ENCODE measurements around the gene MRC1. TPM values are rescaled to one million over a fixed set of nuclear protein-coding genes. Genes with fewer than 3 reads are reported as not detected.

Gene MRC1
- polyA plus RNA-seq, 1 experiment: not detected

GRCh38 chr10:17768957-17769356, 40.2 kb upstream of the MRC1 start:
- POLR2A ChIA-PET: no interaction called here
- CTCF ChIA-PET: no interaction called here
- Histone ChIP-seq H3K27me3 (ENCODE audit: control insufficient read depth, insufficient read depth, low read length) (no peaks in the 10 kb centered on the region), H3K36me3 (ENCODE audit: control insufficient read depth, insufficient read depth, low read length) (no peaks in the 10 kb centered on the region), H3K4me3 (ENCODE audit: low read depth, low read length) (no peak overlapping the region)
- no peak for TF ChIP-seq CTCF (IDR thresholded peaks at IDR 0.05; ENCODE audit: insufficient read depth, low read depth, low read length)
- DNase-seq (ENCODE audit: low read depth): no peak

DNA sequence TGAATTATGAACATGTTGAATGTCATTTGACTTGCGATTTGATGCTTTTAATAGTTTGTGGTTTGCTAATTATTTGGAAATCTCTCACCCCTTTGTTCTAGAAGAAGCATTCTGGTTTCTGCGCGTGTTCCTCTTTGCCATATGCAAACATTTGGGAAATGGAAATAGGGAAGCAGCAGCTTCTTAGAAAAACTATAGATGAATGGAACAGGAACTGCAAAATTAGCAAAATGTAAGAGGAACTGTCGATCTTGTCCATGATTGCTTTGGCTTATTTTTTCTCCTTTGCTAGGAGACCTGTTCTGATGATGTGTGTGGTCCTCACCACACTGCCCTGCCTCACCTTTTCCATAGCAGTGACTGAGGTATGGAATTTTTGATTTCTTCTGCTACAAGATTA, 38.1 kb upstream of the MRC1 start:
- H3K27me3 ChIP-seq (ENCODE audit: control insufficient read depth, insufficient read depth, low read length): no peaks in the 10 kb centered on the region
- TF ChIP-seq CTCF (IDR thresholded peaks at IDR 0.05; ENCODE audit: insufficient read depth, low read depth, low read length): no peak
- no peak overlapping the region for H3K4me3 ChIP-seq (ENCODE audit: low read depth, low read length)
- DNase-seq (ENCODE audit: low read depth): no peak
- no peaks in the 10 kb centered on the region for H3K36me3 ChIP-seq (ENCODE audit: control insufficient read depth, insufficient read depth, low read length)
- POLR2A ChIA-PET: no interaction called here
- CTCF ChIA-PET: interaction anchor here (1.2 kb wide), 1 partner anchor 12 kb away, joined by 4 read pairs; no protein-coding TSS in a partner anchor

DNA sequence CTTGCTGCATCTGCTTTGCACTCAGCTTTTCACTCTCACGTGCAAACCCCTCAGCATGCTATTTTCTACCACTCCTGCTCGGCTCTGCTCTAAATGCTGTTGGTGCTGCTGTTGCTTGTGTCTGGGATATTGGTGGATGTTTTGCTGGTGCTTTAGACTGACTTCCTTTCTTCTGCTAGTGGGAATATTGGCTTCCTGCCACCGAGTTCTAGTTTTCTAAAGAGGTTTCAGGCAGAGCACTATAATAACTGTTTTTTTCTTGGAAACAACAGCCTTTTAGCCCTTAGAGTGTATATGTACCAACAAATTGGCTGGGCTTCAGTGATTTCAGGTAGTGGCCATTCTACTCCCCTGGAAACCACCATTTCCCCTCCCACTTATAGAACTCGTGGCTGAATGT, 29.4 kb upstream of the MRC1 start:
- Histone ChIP-seq H3K4me3 (ENCODE audit: low read depth, low read length) (no peak overlapping the region), H3K36me3 (ENCODE audit: control insufficient read depth, insufficient read depth, low read length) (no peaks in the 10 kb centered on the region), H3K27me3 (ENCODE audit: control insufficient read depth, insufficient read depth, low read length) (no peaks in the 10 kb centered on the region)
- ChIA-PET POLR2A (no interaction called here), CTCF (no interaction called here)
- TF ChIP-seq CTCF (IDR thresholded peaks at IDR 0.05; ENCODE audit: insufficient read depth, low read depth, low read length): no peak
- DNase-seq (ENCODE audit: low read depth): no peak

- DNase-seq (ENCODE audit: low read depth): no peak
- Histone ChIP-seq H3K27me3 (ENCODE audit: control insufficient read depth, insufficient read depth, low read length) (no peaks in the 10 kb centered on the region), H3K36me3 (ENCODE audit: control insufficient read depth, insufficient read depth, low read length) (no peaks in the 10 kb centered on the region), H3K4me3 (ENCODE audit: low read depth, low read length) (no peak overlapping the region)
- POLR2A ChIA-PET: no interaction called here
- TF ChIP-seq CTCF (IDR thresholded peaks at IDR 0.05; ENCODE audit: insufficient read depth, low read depth, low read length): no peak
- CTCF ChIA-PET: no interaction called here
These were observed 28.4 kb upstream of the MRC1 start for GRCh38 chr10:17780727-17781126.

- no peak for DNase-seq (ENCODE audit: low read depth)
- POLR2A ChIA-PET: no interaction called here
- no peaks in the 10 kb centered on the region for H3K36me3 ChIP-seq (ENCODE audit: control insufficient read depth, insufficient read depth, low read length)
- CTCF ChIA-PET: no interaction called here
- H3K4me3 ChIP-seq (ENCODE audit: low read depth, low read length): no peak overlapping the region
- H3K27me3 ChIP-seq (ENCODE audit: control insufficient read depth, insufficient read depth, low read length): no peaks in the 10 kb centered on the region
- TF ChIP-seq CTCF (IDR thresholded peaks at IDR 0.05; ENCODE audit: insufficient read depth, low read depth, low read length): no peak
These were observed 27.3 kb upstream of the MRC1 start for GRCh38 chr10:17781856-17782255.
